T47D (cell line): ENCODE data around the gene KLHL29.

Experiments used
- DNase-seq, 2 experiments: peaks; one replicate each; pipeline versions ENCODE4 v3.0.0 to v3.0.0-alpha.2; 2011 to 2012; ENCODE audit warnings: low read depth in 1 of 2, low spot score in 1 of 2
- JUND ChIP-seq: IDR thresholded peaks from 2 replicates; pipeline ENCODE4 v1.6.1; 2012; ENCODE audit warnings: low read depth
- in situ Hi-C: cut with HindIII; loops from 2 replicates; pipeline ENCODE4 v1.10.0; 2016; ENCODE audit warnings: low sequenced_read_pairs, low pct_unique_long_range_greater_than_20kb

KLHL29 gene

DNA sequence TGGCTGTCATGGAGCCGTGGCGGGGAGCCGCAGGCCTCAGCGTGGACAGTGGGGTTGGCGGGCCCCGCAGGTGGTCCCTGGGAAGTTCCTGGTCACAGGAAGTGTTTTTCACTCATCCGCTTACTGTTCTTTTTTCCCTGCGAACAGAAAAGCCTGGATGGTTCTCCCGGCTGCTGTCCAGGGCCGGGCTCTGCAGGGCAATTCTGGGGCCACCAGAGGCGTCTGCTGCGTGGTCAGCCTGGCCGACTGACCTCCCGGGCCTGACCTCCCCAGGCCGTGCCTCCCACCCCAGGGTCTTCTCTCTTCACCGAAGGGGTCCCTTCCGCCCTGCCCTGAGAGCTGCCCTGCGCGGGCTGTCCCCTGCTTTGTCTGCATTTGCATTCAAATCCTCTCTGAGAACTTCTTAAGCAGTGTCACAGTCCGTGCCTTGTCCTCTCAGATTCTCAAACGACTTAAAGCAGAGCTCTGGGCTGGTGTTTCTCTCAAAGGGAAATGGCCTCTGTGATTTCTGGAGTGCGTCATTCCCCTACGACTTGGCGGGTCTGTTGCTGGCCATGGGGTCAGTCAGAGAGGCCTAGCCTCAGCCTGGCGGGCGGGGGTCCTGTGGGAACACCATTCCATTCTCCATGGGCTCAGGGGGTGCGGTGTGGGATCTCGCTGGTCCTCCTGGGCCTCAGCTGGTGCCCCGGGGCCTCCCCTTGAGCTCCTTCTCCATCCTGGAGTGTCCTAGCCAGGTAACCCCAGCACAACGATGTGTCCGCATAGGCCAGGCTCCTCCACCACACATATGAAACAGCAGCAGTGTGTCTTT is 38.3 kb downstream of the KLHL29 start:
- in situ Hi-C loops = no loop called here
- no peak for TF ChIP-seq JUND

DNA sequence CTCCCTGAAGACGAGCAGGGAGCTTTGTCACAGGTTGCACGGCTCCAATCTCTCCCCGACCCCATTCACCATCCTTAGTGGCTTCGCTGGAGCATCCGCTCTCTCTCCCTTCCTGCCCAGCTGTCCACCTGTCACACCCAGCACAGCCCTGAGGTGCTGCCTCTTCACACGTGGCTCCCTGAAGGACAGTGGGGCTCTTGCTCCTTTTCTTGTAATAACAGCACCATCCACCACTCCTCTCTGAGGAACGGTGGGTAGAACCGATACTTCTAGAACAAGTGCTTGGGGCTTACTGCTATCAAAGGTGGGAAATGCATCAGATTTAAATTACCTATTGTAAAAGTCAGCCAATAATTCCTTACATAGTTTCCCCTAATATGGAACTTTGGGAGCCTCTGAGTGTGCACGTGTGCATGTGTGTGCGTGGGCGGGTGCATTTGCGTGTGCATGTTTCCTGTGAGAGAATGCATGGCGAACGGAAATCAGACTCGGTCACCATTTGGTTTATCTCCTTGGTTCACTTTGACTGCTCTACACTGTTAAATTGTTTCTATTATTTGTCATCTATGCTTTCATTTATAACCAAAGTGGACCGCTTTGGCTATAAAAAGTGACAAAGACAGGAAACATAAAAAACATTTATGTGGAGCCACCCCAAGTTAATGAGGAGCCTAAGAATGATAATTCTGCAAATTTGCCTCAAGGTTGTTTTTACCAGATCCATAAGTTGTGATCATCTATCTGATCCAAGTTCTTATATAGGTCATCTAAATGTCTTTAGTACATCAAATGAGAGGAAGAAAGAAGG is 39.1 kb downstream of the KLHL29 start:
- TF ChIP-seq JUND = no peak
- no peak for DNase-seq
- in situ Hi-C loops = no loop called here

More for the DNA sequence above, 38.3 kb downstream of the KLHL29 start:
- no peak for DNase-seq

DNA sequence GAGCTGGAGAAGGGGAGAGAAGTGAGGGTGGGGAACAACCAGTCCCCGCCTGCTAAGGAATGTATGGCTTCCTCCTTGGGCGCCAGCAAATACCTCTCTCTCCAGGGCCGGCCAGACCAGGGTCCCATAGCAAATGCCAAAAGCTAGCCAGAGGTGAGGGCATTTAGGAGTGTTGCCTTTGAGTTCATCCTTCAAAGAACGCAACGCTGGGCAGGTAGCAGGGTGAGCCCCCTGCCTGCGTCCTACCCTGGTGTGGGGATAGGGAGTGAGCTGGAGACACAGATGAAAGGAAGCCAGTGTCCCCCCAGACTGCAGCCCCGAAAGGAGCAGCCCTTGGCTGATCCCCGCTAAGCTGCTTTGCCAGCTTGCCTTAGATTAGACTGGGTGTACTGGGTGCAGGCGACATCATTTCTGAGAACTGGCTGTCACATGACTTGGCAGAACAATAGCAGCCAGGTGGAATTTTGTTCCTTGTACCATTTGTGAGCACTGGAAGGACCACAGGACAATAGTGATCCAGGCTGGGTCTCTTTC is 40.4 kb downstream of the KLHL29 start:
- in situ Hi-C loops = no loop called here
- no peak for TF ChIP-seq JUND
- no peak for DNase-seq

- TF ChIP-seq JUND = no peak
- in situ Hi-C loops = no loop called here
- no peak for DNase-seq
Observed at GRCh38 chr2:23425885-23426262, 40.9 kb downstream of the KLHL29 start.

GRCh38 chr2:23426263-23426905 is 41.4 kb downstream of the KLHL29 start:
- no peak for TF ChIP-seq JUND
- DNase-seq = no peak
- in situ Hi-C loops = no loop called here

- TF ChIP-seq JUND = no peak
- in situ Hi-C loops = no loop called here
- no peak for DNase-seq
Observed at GRCh38 chr2:23427350-23427749, 42.4 kb downstream of the KLHL29 start.

GRCh38 chr2:23427976-23428375 is 43.0 kb downstream of the KLHL29 start:
- TF ChIP-seq JUND = no peak
- DNase-seq = no peak
- in situ Hi-C loops = no loop called here

GRCh38 chr2:23429036-23429435 is 44.1 kb downstream of the KLHL29 start:
- in situ Hi-C loops = no loop called here
- no peak for TF ChIP-seq JUND
- DNase-seq = no peak

GRCh38 chr2:23430263-23430662 is 45.3 kb downstream of the KLHL29 start:
- DNase-seq = no peak
- no peak for TF ChIP-seq JUND
- in situ Hi-C loops = no loop called here

DNA sequence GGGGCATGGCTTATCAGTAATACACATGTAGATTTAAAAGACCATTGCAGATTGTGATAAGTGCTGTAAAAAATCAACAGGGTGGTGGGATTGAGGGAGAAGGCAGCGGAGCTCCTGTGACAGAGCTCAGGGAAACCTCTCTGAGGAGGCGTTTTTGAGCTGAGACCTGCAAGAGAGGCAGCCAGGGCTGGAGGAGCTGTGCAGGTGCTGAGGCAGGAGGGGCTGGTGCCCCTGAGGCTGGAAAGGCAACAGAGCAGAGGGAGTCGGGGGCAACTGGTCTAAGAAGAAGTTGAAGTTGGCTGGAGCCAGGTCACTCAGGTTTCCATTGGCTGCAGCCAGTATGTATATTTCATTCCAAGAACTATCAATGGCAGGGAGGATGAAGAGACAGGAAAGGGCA is 47.6 kb downstream of the KLHL29 start:
- in situ Hi-C loops = no loop called here
- no peak for TF ChIP-seq JUND
- no peak for DNase-seq

GRCh38 chr2:23433282-23433681 is 48.3 kb downstream of the KLHL29 start:
- in situ Hi-C loops = no loop called here
- DNase-seq = no peak
- TF ChIP-seq JUND = no peak

DNA sequence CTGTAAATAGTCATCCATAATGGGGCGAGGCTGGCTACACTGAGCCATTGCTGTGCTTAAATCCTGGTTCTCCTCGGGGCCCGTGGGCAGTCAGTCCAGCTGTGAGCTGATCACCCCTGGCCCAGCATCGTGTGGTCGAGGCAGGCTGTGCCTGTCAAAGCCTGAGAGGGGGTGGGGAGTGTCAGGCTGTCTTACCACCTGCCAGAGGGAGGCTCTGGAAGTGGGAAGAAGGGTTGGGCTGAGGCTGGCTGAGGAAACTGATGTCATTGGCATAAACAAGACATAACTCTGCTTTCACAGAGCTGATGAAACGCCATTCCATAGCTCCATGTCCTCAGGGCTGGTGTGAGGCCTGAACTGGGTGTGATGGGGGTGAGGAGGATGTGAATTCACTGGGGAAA is 49.7 kb downstream of the KLHL29 start:
- in situ Hi-C loops = no loop called here
- DNase-seq = no peak
- TF ChIP-seq JUND = no peak

GRCh38 chr2:23435250-23436035 is 50.5 kb downstream of the KLHL29 start:
- DNase-seq = no peak
- TF ChIP-seq JUND = no peak

More at GRCh38 chr2:23435250-23436035, 50.5 kb downstream of the KLHL29 start:
- in situ Hi-C loops = no loop called here
